ENCODE results near the gene RASA3.

DNA sequence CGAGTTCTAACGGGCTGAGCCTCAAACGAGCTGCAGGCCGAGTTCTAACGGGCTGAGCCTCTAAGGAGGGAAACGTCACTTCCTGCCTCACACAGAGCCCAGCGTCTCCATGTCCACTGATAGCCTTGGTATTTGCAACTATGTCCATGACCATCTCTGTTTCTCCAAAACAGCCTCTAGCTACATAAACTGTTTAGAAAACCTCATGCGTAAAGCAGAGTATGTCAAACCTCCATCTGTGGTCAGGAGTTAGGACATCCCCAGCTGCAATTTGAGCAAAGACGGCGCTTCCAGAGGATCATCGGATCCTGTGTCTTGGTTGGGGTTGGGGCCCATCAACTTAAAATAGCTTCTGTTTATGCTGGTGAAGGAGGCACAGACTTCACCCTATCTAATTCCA is 20.8 kb downstream of the RASA3 start:
- TF ChIP-seq, protein P1, sequence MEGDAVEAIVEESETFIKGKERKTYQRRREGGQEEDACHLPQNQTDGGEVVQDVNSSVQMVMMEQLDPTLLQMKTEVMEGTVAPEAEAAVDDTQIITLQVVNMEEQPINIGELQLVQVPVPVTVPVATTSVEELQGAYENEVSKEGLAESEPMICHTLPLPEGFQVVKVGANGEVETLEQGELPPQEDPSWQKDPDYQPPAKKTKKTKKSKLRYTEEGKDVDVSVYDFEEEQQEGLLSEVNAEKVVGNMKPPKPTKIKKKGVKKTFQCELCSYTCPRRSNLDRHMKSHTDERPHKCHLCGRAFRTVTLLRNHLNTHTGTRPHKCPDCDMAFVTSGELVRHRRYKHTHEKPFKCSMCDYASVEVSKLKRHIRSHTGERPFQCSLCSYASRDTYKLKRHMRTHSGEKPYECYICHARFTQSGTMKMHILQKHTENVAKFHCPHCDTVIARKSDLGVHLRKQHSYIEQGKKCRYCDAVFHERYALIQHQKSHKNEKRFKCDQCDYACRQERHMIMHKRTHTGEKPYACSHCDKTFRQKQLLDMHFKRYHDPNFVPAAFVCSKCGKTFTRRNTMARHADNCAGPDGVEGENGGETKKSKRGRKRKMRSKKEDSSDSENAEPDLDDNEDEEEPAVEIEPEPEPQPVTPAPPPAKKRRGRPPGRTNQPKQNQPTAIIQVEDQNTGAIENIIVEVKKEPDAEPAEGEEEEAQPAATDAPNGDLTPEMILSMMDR (IDR thresholded peaks at IDR 0.05; ENCODE audit: control extremely low read depth in 1 of 3, insufficient read depth in 1 of 3, low read depth in 1 of 3, low read length in 3 of 3) = no peak
- no peak for TF ChIP-seq RXRA (IDR thresholded peaks at IDR 0.05; ENCODE audit: insufficient read depth, low read depth, low read length)
- TF ChIP-seq TBP (IDR thresholded peaks at IDR 0.05; ENCODE audit: low read depth, low read length) = no peak
- no peak for TF ChIP-seq SP2 (IDR thresholded peaks at IDR 0.05; ENCODE audit: low read length)
- no peak for TF ChIP-seq POLR2AphosphoS5 (IDR thresholded peaks at IDR 0.05; ENCODE audit: low read depth, low read length)
- no peak for TF ChIP-seq HDAC2 (IDR thresholded peaks at IDR 0.05; ENCODE audit: borderline replicate concordance in 1 of 2, low read depth in 2 of 2, low read length in 2 of 2)
- TF ChIP-seq NANOG (IDR thresholded peaks at IDR 0.05; ENCODE audit: insufficient read depth, low read depth, low read length, poor library complexity, severe bottlenecking) = no peak
- TF ChIP-seq EP300 (IDR thresholded peaks at IDR 0.05; ENCODE audit: borderline replicate concordance in 1 of 2, low read depth in 2 of 2, low read length in 2 of 2) = no peak
- no peak for TF ChIP-seq JUND (IDR thresholded peaks at IDR 0.05; ENCODE audit: low read length)
